HG03196 (cell line): ENCODE results near the gene KIRREL1.

Source experiments
- ATAC-seq: cut with Tn5 transposase; IDR thresholded peaks from one replicate; pipeline ENCODE4 v1.9.1; 2021; ENCODE audit not compliant: unreplicated experiment

The KIRREL1 gene

DNA sequence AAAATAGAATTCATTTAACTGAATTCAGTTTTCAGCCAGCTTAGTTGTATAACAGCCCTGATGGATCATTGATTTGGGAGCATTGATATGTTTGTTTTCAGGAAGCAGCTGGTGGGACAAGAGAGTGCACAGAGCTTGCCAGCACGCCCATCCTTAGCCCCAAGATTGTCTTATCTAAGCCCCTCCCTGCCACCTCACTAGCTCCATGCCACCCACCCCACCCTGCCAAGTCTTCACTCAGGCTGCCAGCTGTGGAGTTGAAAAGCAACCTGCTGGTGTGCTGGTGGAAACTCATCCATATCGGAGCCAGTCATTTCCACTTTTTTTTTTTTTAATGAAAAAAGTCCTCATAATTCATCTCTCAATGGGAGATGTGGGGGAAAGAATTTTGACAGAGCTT is 11.8 kb downstream of the KIRREL1 start:
- ATAC-seq = no peak

DNA sequence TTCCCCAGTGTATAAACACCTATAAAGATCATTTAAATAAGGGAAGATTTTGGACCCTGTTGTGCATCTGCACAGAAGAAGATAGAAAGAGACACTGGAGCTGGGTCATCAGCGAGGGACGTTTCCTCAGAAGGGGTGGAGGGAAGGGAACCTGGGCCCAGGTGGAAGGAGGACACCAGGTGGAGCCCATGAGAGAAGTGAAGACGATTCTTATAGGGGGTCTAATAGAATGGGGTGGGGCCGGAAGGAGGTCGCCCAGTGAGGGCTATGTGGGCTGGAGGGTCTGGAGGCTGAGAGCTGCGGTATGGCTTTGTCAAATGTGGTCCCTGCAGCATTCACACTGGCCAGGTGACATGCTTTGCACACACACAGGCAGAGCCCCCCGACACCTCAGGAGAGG is 13.7 kb downstream of the KIRREL1 start:
- ATAC-seq = no peak

DNA sequence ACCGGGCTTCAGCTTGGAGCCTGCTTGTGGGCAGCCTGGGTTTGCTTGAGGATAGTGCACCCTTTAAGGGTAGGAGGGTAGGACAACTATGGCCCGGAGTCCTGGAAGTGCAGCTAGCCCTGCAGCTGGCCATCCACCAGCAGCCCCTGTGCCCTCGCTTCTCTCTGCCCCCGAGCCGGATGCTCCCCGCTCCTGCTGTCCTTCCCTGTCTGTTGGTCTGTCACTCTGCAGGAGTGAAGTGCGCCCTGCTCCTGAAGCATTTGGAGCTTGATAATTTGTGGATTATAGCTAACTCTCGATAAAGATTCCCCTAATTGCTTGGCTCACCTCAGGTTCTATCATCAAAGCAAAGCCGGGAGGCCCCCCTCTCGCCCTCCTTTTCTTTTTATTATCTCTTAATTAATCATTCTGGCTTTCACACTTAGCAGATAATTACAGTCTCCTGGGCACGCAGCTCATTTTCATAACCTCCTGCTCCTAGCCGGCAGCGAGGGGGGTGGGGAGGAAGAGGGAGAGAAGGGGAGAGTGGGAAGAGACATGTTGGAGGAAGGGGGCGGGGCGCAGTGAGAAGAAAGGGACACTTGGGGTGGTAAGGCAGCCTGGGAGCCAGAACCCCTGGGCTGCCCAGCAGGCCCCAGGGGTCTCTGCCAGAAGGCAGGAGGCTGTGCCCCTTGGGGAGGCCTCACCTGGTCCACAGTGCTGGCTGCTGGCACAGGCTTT is 14.4 kb downstream of the KIRREL1 start:
- no peak for ATAC-seq

DNA sequence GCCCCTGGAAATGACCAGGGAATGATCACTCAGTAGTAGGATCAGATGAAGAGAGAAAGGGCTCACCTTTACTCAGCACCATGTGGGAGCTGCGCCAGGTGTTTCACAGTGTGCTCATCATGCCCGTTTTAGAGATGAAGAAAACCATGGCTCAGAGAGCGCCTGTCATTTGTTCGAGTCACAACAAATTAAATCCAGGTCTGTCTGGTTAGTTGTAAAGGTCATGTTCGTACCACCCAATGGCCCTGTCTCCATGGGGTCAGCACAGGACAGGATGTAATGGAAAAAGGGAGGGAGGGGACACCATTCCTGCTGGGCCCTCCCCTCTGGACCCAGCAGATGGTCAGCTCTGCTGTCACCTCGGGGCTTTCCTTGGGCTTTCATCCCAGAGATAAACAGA is 15.2 kb downstream of the KIRREL1 start:
- no peak for ATAC-seq

DNA sequence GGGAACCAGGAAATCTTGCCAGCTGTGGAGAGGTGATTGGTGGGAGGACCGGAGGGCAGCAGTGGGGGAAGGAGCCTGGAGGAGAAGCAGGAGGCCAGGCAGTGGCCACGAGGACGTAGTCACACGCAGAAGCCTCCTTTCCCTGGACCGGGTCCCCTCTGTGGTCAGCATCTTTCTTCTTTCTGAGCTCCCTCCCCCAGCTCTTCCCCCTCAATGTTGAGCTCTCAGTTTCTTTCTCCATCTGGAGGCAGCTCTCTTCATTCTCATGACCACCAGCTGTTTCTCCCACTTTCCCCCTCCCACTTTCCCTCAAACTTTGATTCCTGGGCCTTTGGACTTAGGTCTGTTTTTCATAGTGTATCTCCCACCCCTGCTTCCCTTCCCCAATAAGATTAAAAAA is 18.3 kb downstream of the KIRREL1 start:
- ATAC-seq = no peak

DNA sequence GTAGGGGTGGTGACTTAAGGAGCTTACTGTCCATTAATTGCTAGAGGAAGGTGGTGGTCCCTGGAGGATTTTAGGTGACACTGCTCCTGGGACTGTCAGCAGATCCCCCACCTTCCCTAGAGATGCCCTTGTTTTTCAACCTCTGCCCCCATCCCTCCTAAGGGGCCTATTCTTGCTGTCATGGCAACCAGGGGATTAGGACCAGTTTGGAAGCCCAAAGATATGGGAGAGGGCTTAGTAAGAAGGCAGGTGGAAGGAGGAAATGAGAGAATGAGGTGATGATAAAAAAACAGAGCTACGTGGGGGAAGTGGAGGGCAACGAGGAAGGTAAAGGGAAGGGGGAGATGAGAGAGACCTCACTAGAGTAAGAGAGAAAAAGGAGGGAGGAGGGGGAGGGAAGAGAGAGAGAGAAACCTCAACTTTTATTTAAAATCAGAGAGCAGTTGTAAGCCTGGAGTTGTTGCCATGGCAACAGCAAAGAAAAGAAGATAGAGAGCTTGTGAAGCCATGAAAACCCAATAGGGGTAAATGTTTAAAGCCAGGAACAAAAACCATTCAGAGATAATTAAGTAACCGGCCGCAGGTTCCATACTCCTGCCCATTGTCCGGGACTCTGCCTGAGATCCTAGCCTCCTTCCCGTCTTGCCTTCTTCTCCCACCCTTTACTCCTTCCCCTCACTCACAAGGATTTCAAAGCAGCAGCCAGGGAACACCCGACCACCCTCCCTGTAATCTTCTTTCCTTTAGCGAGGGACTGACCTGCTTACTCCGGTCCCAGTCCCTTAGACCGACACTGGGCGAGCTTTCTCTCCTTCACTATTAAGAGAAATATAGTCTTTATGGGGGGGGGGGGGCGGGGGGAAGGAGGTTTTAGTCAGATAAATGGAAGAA is 20.6 kb downstream of the KIRREL1 start:
- no peak for ATAC-seq

DNA sequence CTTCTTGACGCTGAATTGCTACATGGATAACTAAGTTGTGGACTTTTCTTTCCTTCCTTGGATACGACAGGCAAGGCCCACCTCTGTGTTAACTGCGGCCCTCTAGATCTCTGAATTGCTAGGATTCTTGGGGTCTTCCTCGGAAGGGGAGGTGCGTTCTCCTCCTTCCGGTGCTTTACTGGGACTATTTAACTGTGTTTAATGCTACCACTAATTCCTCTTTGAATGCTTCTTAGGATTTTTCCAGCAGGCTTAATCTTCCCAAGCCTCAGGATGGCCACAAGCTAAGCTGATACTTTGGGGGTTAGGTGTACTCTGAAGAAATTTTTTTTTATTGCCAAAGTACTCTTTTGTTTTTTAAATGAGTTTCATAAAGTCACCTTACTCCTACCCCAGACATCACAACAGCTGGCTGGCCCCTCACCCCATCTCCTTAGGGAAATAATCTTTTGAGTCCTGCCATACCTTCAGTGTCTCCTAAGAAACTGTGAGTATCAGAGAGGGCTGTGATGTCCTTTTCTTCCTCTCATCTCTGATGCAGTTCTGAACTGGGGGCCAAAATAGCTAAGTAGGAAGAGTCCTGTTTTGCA is 21.4 kb downstream of the KIRREL1 start:
- ATAC-seq = no peak

DNA sequence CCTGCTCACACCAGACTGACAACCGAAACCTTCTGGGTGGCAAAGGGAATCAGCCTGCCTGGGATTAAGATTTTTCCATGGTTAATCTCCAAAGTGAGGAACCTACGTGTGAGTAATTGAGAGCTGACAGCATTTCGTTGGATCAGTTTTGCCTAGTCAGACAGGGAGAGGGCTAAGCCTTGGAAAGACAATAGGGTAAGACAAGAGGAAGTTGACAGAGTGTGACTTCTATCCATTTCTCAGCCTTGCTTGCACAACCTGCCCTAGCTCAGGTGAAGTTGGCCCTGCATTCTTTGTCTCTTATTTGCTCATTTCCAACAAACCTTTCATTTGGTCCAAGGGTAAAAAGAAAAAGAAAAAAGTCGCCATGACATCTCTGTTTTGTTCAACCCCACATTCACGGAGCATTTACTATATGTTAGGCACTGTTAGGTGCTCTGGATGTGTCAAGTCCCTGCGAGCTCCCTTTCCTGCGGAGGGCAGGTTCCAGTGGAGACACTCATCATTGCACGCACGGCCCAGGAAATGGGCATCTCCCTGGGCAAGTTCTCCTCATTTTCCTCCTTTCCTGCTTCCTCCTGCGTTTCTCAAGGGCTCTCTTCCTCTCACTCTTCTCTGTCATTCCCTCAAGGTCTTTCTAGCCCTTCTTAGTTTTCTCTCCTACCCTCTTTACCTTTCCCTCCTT is 23.3 kb downstream of the KIRREL1 start:
- ATAC-seq = no peak

DNA sequence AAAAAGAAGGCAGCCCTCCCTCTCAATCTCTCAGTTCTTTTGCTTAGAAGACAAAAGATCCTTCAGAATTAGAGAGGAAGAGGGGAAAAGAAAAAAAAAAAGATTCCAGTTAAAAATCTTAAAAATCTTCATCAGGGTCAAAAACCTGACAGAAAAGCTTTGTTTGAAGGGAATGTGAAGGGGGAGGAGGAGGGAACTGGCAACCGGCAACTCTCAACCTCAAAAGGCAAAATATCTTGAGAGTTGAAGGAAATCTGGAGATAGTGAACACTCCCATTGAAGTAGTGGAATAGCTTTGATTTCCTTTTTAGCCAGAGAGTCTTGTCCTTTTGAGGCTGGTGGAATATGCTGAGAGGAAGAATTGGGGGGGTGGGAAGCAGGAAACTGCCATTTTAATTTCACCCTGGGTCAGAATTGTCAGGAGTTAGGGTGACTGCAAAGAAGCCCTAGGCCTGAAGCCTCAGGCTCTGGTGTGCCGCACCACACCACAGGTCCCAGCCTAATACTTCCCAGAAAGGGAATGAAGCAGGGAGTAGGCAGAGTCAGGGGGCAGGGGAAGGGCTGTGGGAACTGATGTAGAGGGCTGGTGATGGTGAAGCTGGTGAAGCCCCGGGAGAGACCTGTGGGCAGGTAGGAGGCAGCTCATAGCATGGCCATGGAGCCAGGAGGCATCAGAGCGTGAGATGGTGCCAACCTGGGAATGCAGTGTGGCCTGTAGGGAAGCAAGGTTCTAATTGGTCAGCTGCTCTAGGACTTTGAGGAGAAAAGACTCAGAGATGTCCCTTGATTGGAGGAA is 24.6 kb downstream of the KIRREL1 start:
- no peak for ATAC-seq

DNA sequence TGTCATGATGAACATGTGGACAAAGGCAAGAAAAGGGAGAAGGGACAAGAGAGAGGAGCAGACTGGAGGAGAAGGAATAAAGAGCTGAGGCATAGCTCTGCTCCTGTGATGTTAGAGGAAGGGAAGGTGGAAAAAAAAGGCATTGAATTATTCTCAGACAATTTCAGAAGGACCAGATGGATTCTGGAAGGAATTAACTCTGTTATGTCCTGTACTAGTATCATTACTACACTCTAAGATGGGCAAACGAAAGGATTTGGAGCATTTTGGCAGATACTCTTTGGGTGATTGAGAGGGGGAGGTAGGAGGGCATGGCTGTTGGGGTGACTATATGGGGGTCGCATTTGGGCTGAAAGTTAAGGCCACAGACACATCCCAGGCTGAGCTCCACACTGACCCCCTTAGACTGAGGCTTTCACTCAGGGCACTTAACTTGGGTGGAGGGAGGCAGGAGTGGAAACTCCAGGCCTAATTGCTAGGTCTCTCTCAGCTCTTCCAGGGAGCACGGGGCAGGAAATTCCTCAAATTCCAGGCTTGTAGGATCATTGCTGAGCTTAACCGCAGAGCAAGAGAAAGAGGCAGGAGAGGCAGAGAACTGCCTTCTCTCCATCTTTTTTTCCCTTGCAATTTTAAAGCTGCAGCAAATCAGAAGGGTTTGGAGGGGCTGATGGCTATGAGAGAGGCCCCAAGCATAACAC is 25.9 kb downstream of the KIRREL1 start:
- ATAC-seq = no peak

DNA sequence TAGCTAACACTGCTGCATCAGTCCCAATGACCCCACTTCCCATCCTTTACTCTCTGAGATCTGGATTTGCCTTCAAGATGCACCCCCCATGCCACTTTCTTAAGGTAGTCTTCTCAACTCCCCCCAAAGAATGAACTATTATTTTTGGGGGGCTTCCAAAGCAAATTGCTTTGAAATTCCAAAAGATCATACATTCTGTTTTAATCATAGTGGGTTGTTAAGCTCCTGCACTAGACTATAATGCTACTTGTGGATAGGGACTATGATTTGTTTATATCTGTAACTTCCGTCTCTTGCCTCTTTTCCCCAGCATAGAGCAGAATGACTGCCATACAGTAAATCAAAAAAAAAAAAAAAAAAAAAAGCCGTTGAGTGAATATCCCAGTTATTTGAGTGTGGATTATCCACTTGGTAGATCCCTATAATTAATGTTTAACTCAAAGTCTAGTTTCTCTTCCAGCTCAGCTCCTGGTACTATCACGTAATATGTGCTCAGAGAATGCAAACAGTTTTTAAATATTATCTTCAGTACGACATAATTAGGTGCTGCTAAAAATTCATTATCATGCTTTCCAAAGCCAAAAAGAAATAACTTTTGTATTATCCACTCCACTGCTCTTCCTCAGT is 26.9 kb downstream of the KIRREL1 start:
- ATAC-seq = no peak

DNA sequence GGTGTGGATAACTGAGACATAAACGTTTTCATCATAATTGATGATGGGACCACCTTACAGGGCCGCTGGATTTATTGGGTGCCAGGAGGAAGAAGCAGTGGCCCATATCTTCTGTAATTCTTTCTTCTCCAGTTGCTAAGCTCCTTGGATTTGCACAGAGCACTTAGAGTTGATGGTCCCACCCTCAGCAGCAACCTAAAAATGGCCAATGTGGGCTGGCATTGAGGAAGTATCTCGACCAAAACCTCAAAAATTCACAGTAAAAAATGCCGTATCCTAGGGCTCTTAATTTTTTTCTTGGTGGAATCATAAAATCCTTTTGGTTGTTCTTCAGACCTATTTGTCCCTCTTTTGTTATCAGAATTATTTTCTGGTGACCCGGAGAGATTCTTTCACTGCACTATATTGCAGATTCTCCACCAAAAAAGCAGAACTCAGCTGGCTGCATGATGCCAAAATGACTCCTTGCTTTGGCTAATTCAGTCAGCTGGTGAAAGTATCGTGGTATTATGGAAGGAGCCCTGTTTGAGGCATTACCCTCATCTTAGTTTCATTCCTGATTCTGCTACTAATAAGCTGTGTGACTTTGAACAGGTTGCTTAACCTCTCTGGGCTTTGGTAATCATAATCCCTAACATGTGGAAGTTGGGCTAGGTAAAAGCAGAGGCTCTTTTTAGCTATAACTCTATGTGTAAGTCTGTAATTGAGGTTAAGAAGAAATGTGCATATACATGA is 27.6 kb downstream of the KIRREL1 start:
- no peak for ATAC-seq

DNA sequence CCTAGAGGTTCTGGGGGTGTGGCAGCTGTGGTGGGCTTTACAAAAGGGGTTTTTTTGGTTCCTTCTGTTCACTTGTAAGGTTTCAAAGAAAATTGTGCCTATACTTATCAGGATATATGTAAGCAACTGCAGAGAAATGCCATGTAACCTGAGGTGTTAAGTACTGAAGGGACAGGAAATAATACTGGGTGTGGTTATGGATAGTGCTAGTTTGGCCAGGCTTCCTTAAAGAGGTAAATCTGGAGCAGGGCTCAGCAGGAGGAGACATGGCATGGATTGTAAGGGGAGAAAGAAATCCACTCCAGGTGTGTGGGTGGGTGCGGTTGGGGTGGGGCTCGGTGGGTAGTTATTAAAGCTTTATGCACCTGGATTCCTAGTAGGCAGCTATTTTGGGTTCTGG is 28.3 kb downstream of the KIRREL1 start:
- no peak for ATAC-seq

DNA sequence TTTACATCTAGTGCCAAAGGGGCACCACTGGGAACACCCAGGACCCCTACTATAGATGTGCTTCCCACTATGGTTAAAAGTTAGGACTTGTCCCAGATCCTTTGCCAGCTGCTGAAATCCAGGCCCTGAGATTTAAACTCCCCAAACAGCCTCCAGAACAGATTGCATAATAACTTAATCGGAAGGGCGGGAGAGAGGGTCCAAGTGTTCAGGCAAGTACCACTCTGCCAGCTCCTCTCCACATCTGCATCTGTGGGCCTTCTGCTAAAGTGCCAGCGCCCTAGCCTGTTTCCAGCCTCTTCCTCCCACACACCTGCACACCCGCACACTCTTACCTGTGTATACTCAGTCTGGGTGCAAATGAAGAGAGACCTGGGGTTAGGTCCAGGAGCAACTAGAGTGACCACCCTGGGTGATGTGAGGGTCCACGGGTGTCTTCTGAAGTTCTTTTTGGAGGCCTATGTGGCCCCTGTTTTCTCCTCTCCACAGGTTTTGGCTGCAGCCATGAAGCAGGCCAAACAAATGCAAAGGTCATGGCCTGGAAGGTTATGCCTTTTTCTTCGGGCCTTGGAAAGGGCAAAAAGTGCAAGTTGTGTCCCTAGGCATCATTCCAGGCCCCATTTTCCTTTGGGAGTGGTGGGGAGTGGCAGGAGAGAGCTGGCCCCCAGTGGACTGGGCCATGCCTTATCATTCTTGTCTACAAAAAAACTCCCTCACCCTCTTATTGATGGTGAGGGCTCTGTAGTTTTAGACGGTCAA is 29.3 kb downstream of the KIRREL1 start:
- ATAC-seq = no peak

DNA sequence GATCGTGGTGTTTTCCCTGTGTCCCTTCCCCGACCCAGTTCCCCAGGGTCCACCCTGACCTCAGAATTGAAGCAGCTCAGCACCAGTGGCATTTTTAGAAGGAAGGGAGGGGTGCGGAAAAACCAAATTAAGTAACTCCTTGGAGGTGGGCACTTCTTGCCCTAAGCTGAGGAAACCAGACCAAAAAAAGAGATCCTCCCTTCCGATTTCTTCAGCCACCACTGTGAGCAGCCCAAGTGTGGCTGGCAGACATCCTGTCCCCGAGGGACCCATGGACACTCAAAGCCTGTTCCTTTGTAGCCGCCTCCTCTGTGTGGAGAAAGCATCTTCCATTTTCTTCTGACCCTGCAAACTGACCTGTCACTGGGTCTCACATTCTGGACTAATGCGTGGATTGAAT is 31.3 kb downstream of the KIRREL1 start:
- ATAC-seq = no peak

DNA sequence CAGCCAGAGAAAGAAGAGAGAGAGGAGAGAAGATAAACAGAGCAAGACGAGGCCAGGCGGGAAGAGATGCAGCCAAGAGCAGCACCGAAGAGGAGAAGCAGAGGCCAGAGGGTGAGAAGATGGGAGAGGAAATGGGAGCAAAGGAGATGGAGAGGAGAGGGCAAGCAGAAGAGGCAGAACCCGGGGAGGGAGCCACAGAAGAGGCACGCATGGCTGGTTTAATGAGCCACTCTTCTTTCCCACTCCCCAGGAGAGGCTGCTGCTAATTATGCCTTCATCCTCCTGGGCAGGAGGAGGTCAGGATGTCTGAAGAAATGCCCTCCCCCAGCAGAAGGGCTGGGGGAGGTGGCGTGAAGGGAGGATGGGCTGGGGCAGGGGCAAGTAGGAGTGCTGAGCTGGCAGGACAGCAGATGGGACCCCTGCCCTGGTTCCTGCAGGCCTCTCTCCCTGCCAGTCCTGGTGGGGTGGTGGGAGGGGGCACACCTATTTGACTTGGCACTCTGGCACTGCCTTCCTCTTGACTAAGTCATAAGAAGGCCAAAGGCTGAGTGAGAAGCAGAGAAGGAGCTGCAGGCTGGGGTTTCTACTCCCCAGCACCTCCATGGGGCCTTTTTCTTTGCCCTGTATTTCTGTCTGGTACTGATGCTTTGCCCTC is 32.3 kb downstream of the KIRREL1 start:
- no peak for ATAC-seq

DNA sequence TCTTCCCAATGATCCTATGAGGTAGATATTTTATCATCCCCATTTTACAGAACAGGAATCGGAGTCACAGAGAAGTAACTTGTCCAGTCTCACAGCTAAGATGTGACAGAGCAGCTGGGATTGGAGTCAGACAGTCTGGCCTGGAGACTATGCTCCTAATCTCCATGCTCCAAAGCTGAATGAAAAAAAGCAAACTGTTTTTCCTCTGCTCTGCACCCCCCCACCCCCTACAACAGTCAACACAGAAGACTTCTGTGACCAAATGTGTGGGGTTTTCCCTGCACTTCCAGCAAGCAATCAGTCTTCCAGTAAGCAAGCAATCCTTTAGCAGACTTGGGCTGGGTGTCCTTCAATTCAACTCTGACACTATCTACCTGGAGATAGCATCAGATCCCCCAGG is 33.2 kb downstream of the KIRREL1 start:
- no peak for ATAC-seq

DNA sequence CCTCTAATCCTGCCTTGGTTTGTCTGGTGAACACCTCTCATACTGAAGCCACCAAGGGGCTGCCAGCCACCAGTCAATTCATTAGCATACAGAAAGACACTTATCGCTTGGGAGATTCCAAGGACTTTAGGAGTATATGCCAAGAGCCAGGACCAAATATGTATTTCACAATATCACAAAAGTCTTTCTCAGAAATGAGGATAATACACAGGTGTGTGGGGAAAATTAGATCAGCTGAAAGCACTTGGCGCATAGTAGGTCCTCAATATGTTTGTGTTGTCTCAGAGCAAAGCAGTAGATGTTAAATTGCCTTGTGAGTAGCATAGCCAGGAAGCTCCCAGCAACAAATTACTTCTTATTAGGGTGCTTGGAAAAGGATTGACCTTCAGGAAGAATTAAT is 34.1 kb downstream of the KIRREL1 start:
- no peak for ATAC-seq
